Effector CD4-positive, alpha-beta T cell (primary cell): Measurements from ENCODE around the gene COL13A1.

Experiments used
- DNase-seq: peaks from one replicate; pipeline ENCODE4 v3.0.0-alpha.2; 2020

COL13A1 gene

GRCh38 chr10:69976795-69977546, 175.3 kb downstream of the COL13A1 start:
- no peak for DNase-seq

- no peak for DNase-seq
Measured at GRCh38 chr10:69979174-69979573, 177.5 kb downstream of the COL13A1 start.

GRCh38 chr10:69980672-69981071, 179.0 kb downstream of the COL13A1 start:
- no peak for DNase-seq

- DNase-seq = no peak
Measured at GRCh38 chr10:69988094-69988493, 186.4 kb downstream of the COL13A1 start.

GRCh38 chr10:69991151-69991550, 189.4 kb downstream of the COL13A1 start:
- no peak for DNase-seq

- no peak for DNase-seq
Measured at GRCh38 chr10:69994262-69994661, 192.6 kb downstream of the COL13A1 start.

- DNase-seq = no peak
Measured at GRCh38 chr10:69996611-69997010, 194.9 kb downstream of the COL13A1 start.

- DNase-seq = no peak
Measured at GRCh38 chr10:70000262-70000661, 198.6 kb downstream of the COL13A1 start.

- DNase-seq = no peak
Measured at GRCh38 chr10:70007116-70007820, 205.6 kb downstream of the COL13A1 start.
